Measurements from ENCODE around the gene UIMC1.
A peak's percentile ranks its signal among the peaks of the same experiment; 100 is the strongest.
"Not testable (repeated sequence)": the region's sequence is repeated elsewhere in the genome, so short reads cannot be mapped to it uniquely, and the experiment has no call there.

The UIMC1 gene

DNA sequence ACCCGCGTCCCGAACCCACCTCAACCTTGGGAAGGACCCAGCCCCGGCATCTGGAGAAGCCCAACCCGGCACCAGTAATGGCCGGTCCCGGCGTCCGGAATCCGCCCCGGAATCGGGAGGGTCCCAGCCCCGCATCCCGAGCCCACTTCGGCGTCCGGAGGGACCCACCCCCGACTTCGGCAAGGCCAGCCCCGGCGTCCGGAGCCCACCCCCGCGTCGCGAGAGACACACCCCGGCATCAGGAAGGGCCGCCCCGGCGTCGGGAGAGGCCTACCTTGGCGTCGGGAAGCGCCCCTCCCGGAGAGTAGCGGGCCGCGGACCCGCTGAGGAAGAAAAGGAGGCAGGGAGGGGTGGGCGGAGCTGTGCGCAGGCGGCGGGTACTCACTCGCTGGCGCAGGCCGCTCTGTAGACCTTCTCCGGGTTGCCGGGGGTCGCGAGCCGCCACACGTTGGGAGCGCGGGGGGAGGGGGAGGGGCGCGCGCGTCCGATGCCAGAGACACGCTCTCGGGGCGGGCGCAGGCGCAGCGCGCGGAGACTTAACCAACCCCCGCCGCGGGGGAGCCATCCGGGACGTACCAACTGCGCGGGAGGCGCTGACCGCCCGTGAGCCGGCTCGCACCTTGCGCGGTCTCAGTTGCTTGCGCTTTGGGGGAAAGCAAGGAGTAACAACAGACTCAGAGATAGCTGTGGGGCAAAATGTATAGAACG is at the start of gene UIMC1:
UIMC1 (minus strand) TSS at position 515 of the 708 bp plus-strand sequence. CDS start 24,164 bp downstream, outside the sequence.
- DNase-seq = peak; percentile 94

DNA sequence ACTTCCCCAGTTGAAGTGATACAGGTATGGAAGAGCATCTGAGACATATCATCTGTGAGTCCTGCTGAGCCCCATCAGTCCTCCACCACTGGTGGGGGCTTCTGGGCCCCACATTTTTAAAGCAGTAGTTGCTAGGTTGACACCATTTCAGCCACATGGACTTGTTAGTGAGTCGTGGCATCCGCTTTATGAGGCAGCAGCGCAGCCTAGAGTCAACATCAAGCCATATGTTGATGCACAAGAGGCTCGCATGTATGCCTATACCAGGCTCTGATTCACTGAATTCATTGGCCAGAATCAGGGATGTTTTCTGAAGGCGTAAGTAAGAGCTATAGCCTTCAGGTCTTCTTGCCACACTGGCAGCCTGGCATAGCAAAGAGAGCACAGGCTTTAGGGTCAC is 42.7 kb upstream of the UIMC1 start:
- DNase-seq = no peak

- not testable (repeated sequence) for DNase-seq
Observed at GRCh38 chr5:177048531-177048930, 42.0 kb upstream of the UIMC1 start.

- no peak for DNase-seq
Observed at GRCh38 chr5:177045631-177046030, 39.1 kb upstream of the UIMC1 start.

GRCh38 chr5:177044641-177045040 is 38.1 kb upstream of the UIMC1 start:
- DNase-seq = no peak

DNA sequence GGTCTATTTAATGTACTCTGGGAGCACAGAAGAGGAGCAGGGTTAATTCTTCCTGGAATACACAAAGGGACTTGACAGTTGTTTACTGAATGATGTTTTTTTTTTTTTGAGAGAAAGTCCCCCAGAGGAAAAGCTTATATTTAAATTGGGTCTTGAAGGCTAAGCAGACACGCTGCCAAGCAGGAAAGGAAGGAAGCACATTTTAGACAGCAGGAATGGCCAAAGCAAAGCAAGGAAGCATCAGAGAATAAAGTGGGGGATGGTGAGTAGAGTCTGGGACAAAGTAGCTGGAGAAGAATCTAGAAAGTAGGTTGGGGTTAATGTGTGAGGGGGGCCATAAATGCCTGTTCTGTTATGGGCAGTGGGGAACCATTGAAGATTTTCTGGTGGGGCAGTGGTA is 37.4 kb upstream of the UIMC1 start:
- no peak for DNase-seq

GRCh38 chr5:177043114-177043513 is 36.5 kb upstream of the UIMC1 start:
- no peak for DNase-seq

GRCh38 chr5:177041936-177042335 is 35.4 kb upstream of the UIMC1 start:
- DNase-seq = no peak

GRCh38 chr5:177040814-177041420 is 34.3 kb upstream of the UIMC1 start:
- no peak for DNase-seq

DNA sequence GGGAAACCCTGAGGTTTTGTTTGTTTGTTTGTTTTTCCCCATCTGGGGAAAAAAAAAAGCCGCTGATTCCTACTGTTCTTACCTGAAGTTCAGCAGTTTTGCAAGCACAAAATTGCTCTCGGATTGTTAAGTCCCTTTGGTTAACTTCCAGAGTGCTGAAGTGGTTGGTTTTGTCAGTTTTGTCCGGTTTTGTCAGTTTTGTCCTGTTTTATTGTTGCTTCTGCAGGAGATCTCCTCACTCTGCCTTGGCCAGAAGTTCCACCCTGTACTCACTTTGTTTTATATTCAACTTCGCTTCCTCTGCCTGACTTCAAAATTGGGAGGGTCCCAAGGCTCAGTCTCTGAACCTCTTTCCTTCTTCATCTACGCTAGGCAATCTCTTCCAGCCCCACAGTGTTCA is 30.3 kb upstream of the UIMC1 start:
- DNase-seq = no peak

DNA sequence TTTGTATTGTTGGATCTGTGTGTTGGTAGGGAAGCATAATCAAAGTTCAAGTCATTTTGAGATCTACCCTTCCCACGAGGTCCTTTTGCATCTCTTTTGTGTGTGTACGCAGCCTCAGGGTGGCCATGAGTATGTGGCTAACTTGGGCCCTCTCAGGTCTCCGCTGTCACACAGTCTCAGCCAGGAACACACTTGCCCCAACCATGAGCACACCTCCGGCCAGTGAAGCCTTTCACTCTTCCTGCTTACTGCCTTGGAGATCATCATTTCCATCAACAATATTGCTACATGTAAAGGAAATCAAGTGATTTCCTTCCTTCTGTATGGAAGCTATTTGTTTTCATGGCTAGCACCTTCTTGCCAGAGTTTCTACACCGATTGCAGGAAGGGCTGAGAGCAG is 29.9 kb upstream of the UIMC1 start:
- DNase-seq = no peak

GRCh38 chr5:177035976-177036375 is 29.4 kb upstream of the UIMC1 start:
- no peak for DNase-seq

GRCh38 chr5:177029498-177029897 is 22.9 kb upstream of the UIMC1 start:
- no peak for DNase-seq

- DNase-seq = no peak
Observed at GRCh38 chr5:177027665-177028064, 21.1 kb upstream of the UIMC1 start.

- DNase-seq = no peak
Observed at GRCh38 chr5:177025101-177025601, 18.6 kb upstream of the UIMC1 start.

- DNase-seq = no peak
Observed at GRCh38 chr5:177024559-177024958, 18.0 kb upstream of the UIMC1 start.

DNA sequence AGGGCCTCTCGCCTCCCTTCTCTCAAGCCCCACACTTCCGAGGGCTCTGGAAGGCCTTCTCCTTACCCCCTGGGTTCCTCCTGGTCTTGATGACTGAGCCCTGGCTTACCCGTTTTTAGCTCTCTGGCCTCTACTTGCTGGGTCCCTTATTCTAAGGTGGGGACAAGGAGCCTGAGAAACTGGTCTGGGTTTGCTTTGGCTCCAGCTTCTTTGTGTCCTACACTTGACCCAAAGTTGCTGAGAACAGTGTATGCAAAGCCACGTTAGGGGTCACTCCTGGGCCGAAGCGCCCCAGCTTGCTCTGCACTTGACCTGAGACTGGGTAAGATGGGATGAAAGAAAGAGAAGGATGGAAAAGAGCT is 16.7 kb upstream of the UIMC1 start:
- DNase-seq = no peak

GRCh38 chr5:177022386-177023302 is 16.1 kb upstream of the UIMC1 start, which contains the start of gene ZNF346:
Gene ZNF346 (plus strand): TSS chr5:177022696. CDS start chr5:177022739, 43 bp downstream.
- peak; percentile 93 for DNase-seq

- no peak for DNase-seq
Observed at GRCh38 chr5:177020033-177020432, 13.5 kb upstream of the UIMC1 start.

DNA sequence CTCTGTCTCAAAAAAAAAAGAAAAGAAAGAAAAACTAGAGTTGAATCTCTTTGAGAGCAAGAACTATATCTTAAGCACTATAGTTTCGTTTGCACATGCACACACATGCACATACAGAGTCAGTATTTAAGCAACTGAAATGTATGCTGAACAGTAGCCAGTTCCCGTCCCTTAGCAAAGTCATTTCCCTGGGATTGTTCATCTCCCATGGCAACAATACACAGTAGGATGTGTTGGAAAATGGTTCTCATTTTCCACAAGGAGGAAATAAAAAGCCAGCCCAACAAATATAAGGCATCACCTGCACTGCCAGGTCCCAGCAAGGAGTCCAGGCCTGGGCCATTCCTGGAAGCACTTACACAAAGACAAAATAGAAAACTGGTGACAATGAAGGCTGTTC is 11.8 kb upstream of the UIMC1 start:
- DNase-seq = no peak

DNA sequence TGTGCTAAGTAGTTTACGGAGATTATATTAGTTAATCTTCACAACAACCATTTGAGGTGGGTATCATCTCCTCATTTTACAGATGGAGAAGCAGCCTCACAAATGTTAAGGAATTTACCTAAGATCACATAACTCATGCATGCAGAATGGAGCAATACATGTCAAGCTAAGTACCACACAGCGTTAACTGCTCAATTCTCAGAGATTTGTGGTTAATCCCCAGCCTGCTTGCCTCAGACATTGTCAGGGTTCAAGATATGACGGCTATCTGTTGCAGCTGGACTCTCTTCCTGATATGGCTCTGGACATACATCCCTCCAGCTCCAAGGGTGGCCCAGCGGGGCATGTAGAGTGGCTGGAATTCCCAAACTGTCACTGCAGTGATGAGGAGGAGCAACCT is 8.6 kb upstream of the UIMC1 start:
- no peak for DNase-seq

DNA sequence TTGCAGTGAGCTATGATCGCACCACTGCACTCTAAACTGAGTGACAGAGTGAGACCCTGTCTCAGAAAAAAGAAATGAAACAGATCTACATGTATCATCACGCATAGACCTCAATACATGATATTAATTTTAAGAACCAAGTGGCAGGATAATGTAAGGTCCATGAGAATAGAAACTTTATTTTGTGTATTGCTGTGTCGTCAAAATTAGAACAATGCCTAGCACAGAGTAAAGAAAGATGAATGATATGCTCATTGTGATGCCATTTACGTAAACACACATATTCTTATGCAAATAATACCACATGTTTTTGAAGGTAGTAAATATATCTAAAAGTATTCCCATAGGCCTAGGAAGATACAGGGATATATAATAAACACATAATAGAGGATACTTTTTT is 3.6 kb upstream of the UIMC1 start:
- no peak for DNase-seq

- DNase-seq = no peak
Observed at GRCh38 chr5:177008716-177009115, 2.1 kb upstream of the UIMC1 start.
